Skeletal muscle satellite cell (primary cell): ENCODE data around the gene USH2A. TPM values are rescaled to one million over a fixed set of nuclear protein-coding genes. Genes with fewer than 3 reads are reported as not detected.

Experiments
- H3K27me3 ChIP-seq: 2 replicates; pipeline ENCODE4 v1.7.0; 2013; ENCODE audit warnings: low read length; ENCODE audit not compliant: control insufficient read depth, insufficient read depth
- H3K36me3 ChIP-seq: 2 replicates; pipeline ENCODE4 v1.7.0; 2013; ENCODE audit warnings: mild to moderate bottlenecking, control low read depth, low read length; ENCODE audit not compliant: insufficient read depth
- H3K4me1 ChIP-seq: 2 replicates; pipeline ENCODE4 v1.7.0; 2013; ENCODE audit warnings: low read length; ENCODE audit not compliant: control insufficient read depth, insufficient read depth
- H3K4me2 ChIP-seq: 2 replicates; pipeline ENCODE4 v1.7.0; 2013; ENCODE audit warnings: mild to moderate bottlenecking, low read length
- H3K4me3 ChIP-seq: 2 replicates; pipeline ENCODE4 v1.7.0; 2013; ENCODE audit warnings: low read length
- H3K9ac ChIP-seq: 2 replicates; pipeline ENCODE4 v1.7.0; 2013; ENCODE audit warnings: mild to moderate bottlenecking, low read depth, low read length, moderate library complexity
- H3K9me3 ChIP-seq: replicated peaks from 2 replicates; pipeline ENCODE4 v1.7.0; 2013; ENCODE audit warnings: mild to moderate bottlenecking, control low read depth, low read length
- total RNA-seq: library from RNA; depleted of rRNA; stranded (reverse); fragments of >200 nt; gene quantifications from 2 replicates; pipeline ENCODE4 v1.2.3, GENCODE V29; 2012; rRNA removed

USH2A gene, protein sequence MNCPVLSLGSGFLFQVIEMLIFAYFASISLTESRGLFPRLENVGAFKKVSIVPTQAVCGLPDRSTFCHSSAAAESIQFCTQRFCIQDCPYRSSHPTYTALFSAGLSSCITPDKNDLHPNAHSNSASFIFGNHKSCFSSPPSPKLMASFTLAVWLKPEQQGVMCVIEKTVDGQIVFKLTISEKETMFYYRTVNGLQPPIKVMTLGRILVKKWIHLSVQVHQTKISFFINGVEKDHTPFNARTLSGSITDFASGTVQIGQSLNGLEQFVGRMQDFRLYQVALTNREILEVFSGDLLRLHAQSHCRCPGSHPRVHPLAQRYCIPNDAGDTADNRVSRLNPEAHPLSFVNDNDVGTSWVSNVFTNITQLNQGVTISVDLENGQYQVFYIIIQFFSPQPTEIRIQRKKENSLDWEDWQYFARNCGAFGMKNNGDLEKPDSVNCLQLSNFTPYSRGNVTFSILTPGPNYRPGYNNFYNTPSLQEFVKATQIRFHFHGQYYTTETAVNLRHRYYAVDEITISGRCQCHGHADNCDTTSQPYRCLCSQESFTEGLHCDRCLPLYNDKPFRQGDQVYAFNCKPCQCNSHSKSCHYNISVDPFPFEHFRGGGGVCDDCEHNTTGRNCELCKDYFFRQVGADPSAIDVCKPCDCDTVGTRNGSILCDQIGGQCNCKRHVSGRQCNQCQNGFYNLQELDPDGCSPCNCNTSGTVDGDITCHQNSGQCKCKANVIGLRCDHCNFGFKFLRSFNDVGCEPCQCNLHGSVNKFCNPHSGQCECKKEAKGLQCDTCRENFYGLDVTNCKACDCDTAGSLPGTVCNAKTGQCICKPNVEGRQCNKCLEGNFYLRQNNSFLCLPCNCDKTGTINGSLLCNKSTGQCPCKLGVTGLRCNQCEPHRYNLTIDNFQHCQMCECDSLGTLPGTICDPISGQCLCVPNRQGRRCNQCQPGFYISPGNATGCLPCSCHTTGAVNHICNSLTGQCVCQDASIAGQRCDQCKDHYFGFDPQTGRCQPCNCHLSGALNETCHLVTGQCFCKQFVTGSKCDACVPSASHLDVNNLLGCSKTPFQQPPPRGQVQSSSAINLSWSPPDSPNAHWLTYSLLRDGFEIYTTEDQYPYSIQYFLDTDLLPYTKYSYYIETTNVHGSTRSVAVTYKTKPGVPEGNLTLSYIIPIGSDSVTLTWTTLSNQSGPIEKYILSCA (N-terminal part only)
- total RNA-seq = not detected in 2 replicates

DNA sequence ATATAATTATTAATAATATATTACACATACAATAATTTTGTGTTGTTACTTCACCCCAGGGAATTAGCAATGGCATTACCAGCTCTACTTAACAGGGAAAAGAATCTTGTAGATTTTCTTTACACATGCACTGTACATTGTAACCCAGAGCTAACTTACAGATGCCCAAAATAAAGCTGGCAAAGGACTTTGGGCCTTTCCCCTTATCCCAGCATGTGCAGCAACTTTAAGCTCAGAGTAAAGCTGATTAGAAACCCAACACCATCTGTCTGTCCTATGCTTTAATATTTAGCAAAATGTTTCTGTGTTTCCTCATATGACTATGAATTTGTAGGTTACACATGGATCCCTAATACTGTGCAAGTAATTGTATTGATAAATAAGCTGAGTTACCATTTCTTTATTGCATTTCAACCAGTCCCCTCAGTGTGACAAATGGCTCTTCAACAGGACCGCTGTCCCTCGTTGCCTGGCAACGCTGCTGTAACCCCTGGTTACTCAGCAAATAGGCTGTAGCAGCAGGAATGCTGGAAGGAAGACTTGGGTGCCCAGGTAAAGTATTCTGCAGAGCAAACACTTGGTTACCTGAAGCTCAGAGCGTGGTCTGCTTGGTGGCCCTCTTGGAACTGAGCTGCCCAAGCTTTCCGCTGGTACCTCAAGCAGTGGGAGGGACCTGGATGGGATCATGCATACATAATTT lies at the start of gene USH2A:
Gene USH2A (minus strand): TSS at position 628 of the 700 bp plus-strand sequence. CDS start 1,112 bp downstream, outside the sequence.
- H3K9me3 ChIP-seq = no peaks in the 10 kb centered on the region
- no peaks in the 10 kb centered on the region for H3K27me3 ChIP-seq
- no peak within 1 kb of the TSS for H3K9ac ChIP-seq
- H3K4me1 ChIP-seq = no peaks in the 10 kb centered on the region
- H3K4me2 ChIP-seq = no peak within 1 kb of the TSS
- no peaks in the 10 kb centered on the region for H3K36me3 ChIP-seq
- no peak within 1 kb of the TSS for H3K4me3 ChIP-seq

DNA sequence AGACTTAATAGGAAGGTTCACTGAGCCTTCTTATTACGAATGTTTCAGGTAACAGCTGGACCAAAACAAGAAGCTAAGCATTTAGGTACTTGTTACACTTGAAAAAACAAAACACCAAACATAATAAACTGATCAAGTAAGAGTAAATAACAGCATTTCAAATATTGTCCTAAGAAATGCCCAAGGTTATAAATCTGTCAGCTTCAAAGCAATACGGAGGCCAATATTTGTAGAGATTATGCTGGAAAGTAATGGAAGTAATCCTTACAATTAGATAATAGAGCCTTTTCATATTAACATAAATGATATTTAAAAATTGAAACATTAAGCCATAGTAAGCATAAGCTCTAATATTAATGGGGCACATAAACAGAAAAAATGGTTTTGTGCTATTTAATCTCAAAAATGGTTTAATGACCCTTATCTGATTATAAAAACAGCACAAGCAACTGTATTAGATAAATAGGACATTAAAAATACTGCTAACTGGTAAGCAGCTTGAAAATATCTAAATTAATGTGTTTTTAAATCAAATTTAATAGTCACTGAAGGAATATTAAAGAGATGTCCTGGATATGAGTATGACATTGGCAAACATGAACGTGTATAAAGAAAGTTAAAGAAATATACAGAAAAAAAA lies 43.0 kb upstream of the USH2A start:
- Histone ChIP-seq H3K4me1 (peaks cover 34% of the 10 kb centered on the region), H3K4me2 (no peak overlapping the region), H3K36me3 (no peaks in the 10 kb centered on the region), H3K9me3 (no peaks in the 10 kb centered on the region), H3K9ac (no peak overlapping the region), H3K4me3 (no peak overlapping the region), H3K27me3 (no peaks in the 10 kb centered on the region)

DNA sequence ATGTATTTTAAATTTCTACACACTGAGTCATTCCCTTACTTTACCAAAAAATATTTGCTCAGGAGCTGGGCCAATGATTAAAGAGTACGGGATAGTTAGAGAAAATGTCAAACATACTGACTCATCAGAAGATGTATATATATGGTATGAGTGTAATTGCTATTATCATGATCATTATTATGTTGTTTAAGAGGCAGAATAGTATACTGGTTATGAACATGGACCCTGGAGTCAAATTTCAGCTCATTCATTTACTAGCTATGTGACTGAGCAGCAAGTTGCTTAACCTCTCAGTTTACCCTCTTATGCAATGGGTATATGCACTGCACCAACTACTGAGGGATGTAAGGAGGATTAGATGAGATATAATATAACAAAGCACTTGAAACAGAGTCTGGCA lies 41.2 kb upstream of the USH2A start:
- H3K4me2 ChIP-seq = no peak overlapping the region

DNA sequence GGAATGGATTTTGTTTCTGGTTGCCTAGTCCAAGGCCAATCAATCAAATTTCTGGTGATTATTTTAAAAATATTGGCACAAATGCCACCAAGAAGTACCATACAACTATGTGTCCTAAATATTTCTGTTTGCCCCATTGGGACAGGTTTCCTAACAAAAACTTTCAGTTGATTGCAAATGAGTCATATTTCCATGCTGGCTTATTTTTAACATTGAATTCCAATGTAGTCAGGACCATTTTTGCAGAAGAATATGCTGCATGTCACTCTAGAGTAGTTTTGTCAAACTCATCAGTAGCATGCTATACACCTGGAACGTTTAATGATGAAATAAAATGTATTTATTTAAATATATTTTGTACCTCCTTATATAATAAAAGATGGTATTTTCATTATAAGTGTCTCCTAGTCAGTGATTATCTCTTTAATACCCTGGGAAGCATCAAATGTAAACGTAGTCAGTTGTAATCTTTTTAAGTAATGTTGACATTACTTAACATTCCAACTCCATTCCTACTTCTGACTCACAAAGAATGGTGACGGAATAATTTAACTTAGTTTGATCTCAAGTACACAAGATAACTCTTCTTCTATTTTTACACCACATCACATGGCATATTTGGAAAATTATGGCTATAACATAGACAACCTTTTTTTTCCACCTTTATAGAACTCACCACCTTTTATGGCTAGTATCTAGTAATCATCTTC lies 39.0 kb upstream of the USH2A start:
- Histone ChIP-seq H3K4me1 (peaks cover 54% of the 10 kb centered on the region), H3K27me3 (no peaks in the 10 kb centered on the region), H3K36me3 (no peaks in the 10 kb centered on the region), H3K4me2 (no peak overlapping the region), H3K9ac (no peak overlapping the region), H3K9me3 (no peaks in the 10 kb centered on the region), H3K4me3 (no peak overlapping the region)

More for the DNA sequence above, 41.2 kb upstream of the USH2A start:
- Histone ChIP-seq H3K9ac (no peak overlapping the region), H3K36me3 (no peaks in the 10 kb centered on the region), H3K27me3 (no peaks in the 10 kb centered on the region), H3K9me3 (no peaks in the 10 kb centered on the region), H3K4me3 (no peak overlapping the region), H3K4me1 (peaks cover 39% of the 10 kb centered on the region)

DNA sequence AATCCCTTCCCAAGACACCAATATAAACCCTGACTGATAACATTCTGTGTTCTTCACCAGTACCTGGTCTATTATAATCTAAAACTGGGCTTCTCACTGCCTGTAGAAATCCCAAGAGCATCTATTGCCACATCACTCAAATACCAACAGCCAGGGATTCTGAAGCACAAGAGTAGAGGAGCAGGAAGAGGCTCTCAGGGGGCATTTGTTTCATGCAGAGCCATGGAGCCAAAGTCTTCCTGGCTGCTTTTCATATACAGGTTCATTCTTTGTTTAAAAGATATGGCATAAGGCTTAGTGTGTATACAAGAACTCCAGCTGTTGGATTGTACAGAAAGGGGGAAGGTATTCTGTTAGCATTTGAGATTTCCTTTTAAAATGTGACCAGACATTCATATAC lies 38.2 kb upstream of the USH2A start:
- no peaks in the 10 kb centered on the region for H3K27me3 ChIP-seq
- no peak overlapping the region for H3K4me2 ChIP-seq
- H3K9ac ChIP-seq = no peak overlapping the region
- no peak overlapping the region for H3K4me3 ChIP-seq
- H3K4me1 ChIP-seq = peaks cover 60% of the 10 kb centered on the region
- no peaks in the 10 kb centered on the region for H3K36me3 ChIP-seq
- no peaks in the 10 kb centered on the region for H3K9me3 ChIP-seq

DNA sequence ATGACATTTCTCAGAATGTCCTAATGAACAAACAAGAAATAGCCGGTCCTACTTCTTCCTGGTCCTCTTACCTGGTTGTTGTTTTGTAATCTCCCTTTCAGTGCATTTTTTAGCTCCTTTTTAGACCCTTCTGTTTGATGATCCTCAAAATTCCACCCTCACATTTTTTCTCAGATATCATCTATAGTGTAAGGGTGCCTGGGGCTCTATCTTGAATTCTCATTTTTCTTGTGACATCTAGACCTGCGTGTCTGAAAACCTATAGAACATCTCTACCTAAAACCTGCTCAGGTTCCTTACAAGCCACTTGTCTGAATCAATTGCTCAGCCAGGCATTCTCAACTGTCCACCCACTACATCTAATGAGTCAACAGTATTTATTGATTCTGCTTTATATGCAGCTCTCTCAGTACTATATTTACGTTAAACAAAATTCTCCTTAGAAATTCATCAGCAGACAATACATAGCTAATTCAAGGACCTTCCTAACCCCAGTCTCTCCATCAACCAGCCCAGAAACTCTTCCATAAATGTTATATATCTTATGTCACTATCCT lies 36.5 kb upstream of the USH2A start:
- Histone ChIP-seq H3K36me3 (no peaks in the 10 kb centered on the region), H3K9ac (no peak overlapping the region), H3K4me3 (no peak overlapping the region), H3K27me3 (no peaks in the 10 kb centered on the region), H3K4me2 (no peak overlapping the region), H3K4me1 (peaks cover 63% of the 10 kb centered on the region), H3K9me3 (no peaks in the 10 kb centered on the region)

DNA sequence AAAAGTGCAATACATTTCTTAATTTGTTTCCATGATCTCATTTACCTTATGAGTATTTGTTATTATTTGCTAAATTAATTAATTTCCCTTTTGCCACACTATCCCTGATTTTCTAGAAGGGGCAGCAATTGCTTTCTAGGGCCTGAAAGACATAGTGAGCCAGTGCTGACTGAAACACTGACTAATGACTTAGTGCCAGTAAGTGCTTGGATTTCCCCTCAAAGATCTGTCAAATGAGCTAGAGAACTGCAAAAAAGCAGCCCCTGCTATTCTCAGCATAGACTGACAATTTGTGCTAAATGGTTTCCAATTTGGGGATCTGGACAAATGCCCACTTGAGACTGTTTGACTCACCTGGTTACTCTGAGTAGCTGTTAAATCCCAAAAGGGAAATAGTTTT lies 35.6 kb upstream of the USH2A start:
- peaks cover 56% of the 10 kb centered on the region for H3K4me1 ChIP-seq

DNA sequence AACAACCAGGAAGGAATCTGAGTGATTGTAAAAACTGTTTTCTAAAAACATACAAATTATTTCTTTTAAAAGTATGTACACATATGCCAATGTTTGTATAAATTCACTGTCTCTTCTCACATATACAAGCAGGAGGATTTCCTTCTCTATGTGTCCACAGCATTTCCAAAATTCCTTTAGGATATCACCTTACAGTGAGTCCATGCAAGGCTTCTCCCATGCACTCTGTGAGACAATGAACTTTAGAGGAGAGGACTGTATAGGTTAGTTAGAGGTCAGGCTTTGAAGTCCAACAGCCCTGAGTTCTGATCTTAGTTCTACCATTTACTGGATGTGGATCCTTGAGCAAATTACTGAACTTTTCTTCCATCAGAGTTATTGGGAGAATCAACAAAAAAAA lies 34.1 kb upstream of the USH2A start:
- Histone ChIP-seq H3K9me3 (no peaks in the 10 kb centered on the region), H3K4me2 (peak overlapping the region; percentile 73), H3K9ac (peak overlapping the region; percentile 45), H3K27me3 (no peaks in the 10 kb centered on the region), H3K36me3 (no peaks in the 10 kb centered on the region), H3K4me1 (peaks cover 41% of the 10 kb centered on the region), H3K4me3 (no peak overlapping the region)

More for the DNA sequence above, 35.6 kb upstream of the USH2A start:
- H3K36me3 ChIP-seq = no peaks in the 10 kb centered on the region
- no peaks in the 10 kb centered on the region for H3K9me3 ChIP-seq
- H3K9ac ChIP-seq = no peak overlapping the region
- H3K4me2 ChIP-seq = no peak overlapping the region
- no peak overlapping the region for H3K4me3 ChIP-seq
- H3K27me3 ChIP-seq = no peaks in the 10 kb centered on the region

DNA sequence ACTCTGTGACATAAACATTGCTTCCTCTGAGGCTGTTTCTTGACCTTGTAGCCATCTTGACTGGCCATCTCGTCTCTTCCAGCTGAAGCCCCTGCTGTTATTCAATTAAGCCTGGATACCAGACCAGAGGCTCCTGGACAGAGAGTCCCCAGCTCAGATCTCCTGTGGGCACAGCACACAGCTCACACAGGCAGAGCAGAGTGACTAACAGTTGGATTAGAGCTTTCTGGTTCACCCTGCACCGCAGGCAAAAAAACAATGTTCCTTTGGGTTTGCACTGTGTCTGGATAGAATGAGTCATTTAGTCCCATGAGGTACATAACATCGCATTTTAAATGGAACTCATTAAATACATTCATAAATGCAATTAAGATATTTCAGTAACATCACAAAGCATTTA lies 33.4 kb upstream of the USH2A start:
- Histone ChIP-seq H3K4me1 (peaks cover 35% of the 10 kb centered on the region), H3K27me3 (no peaks in the 10 kb centered on the region), H3K9ac (peak overlapping the region; percentile 63), H3K4me2 (peak overlapping the region; percentile 73), H3K36me3 (no peaks in the 10 kb centered on the region), H3K4me3 (peak overlapping the region; percentile 40), H3K9me3 (no peaks in the 10 kb centered on the region)

DNA sequence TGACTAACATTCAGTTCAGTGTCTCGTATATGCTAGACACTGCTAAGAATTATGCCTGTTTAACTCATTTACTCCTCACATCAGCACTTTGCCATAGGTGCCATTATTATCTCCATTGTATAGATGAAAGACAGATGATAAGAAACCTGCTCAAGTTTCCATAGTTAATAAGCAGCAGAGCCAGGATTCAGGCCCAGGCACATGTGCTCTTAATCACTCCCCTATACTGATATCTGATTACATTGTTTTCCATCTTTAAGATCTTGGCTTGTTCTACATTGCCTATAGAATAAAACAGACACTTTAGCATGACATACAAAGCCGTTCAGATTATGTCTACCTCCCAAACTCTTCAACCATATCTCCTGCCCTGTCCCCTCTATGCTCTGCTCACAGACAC lies 30.5 kb upstream of the USH2A start:
- Histone ChIP-seq H3K4me1 (peaks cover 21% of the 10 kb centered on the region), H3K9me3 (no peaks in the 10 kb centered on the region), H3K27me3 (no peaks in the 10 kb centered on the region), H3K36me3 (no peaks in the 10 kb centered on the region), H3K4me3 (no peak overlapping the region), H3K4me2 (no peak overlapping the region), H3K9ac (no peak overlapping the region)
